ENCODE measurements around the gene TDRD7.

GRCh38 chr9:97491216-97491999 lies 79.5 kb downstream of the TDRD7 start:
- TF ChIP-seq CTCF (IDR thresholded peaks at IDR 0.05) (no peak), ZFX (IDR thresholded peaks at IDR 0.05; ENCODE audit: borderline replicate concordance) (no peak)

Data from 22Rv1 (cell line).